NCI-H2107 (cell line): ENCODE data around the gene LPIN1.
"Not testable (repeated sequence)": the region's sequence is repeated elsewhere in the genome, so short reads cannot be mapped to it uniquely, and the experiment has no call there.

Experiments
- DNase-seq: peaks from one replicate; lab custom pipeline; 2025; lab: John Stamatoyannopoulos, UW

LPIN1 gene

DNA sequence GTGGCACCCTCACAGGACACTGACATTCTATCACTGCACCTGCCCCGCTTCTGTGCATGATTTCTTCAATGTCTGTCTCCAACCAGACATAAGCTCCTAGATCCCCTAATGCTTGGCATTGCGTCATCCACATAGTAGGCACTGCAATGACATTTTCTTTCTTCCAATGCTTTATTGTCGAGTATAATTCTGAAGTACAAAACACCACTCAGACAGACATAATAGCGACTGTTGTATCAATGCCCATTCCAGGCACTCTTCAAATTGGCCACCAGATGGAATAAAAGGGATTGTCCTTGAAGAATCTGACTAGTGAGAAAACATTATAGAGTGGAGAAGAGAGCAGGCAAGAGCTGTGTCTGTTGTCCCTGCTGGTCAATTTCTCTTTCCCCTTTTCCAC, 89.0 kb downstream of the LPIN1 start:
- no peak for DNase-seq

DNA sequence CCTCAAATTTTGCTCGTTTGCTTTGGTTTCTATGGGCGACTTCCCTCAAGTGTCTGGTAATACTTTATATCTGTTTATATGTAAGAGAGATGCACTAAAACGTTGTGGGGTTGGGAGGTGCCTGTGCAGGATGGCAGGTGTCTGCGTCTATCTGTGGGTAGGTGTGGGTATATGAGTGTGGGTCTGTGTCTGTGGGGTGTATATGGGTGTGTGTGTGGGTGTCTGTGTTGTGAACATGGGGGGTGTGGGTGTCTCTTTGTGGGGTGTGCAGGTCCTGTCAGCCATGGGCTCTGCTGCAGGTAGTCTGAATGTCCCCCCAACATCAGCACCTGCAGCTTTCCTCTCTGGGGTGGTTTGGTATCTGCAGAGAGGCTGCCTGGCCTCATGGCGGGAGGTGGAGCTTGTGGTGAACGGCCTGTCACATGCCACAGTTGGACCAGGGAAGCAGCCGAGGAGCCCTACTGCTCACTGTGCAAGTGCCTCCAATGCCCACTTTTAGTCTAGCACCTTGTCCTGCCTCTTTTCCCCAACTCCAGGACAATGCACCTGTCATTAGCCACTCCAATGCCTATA, 90.3 kb downstream of the LPIN1 start:
- no peak for DNase-seq

DNA sequence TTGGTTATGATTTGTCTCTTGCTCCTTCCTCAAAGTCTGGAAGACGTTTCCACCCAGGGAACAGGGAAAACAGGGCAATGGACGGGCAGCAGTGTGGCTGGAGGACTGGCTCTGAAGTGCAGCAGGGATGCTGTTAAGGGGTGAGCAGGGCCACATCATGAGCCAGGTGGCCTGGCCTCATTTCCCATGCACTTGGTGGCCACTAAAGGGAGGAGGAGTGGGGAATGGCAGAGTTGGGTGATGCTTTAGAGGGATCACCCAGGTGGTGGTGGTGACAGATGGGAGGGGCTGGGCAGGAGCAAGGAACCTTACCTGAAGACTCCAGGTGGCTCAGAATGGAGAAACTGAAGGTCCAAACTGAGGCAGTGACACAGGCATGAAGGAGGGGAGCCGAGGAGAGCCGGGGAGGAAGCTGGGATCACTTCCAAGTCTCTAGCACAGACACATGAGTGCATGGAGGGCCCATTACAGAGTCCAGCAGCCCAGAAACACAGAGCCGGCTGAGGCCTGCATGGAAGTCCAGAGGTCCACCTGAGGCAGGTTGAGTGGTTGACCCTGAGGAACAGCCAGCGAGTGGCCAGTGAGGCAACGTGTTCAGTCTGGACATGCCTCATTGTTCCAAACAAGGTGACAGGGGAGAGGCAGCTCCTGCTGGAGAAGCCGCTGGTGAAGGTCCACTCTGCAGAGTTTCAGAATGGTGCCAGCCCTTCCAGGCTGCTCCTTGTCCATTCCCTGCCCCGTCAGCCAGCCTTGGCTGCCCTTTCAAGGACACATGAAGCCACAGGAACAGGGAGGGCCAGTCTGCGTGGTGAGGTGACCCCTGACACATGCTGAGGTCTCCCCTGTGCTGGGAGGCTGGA, 91.7 kb downstream of the LPIN1 start:
- DNase-seq = no peak

DNA sequence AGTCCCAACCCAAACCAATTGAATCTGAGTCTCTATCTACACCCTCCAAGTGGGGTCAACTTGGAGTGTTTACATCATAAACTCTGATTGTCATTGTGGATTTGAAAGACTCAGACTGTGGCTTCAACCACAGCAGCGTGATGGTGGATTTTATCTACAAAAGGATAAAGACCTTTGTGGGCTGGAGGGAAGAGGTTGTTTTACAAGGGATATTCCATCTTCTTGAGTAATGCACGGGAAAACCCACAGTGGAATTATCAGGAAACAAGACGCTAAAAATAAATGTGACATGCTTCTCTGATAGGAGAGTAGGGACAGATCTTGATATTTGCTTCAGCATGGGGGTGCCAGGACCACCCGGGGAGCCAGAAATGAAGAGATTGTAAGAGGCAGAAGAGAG, 93.5 kb downstream of the LPIN1 start:
- DNase-seq = no peak

DNA sequence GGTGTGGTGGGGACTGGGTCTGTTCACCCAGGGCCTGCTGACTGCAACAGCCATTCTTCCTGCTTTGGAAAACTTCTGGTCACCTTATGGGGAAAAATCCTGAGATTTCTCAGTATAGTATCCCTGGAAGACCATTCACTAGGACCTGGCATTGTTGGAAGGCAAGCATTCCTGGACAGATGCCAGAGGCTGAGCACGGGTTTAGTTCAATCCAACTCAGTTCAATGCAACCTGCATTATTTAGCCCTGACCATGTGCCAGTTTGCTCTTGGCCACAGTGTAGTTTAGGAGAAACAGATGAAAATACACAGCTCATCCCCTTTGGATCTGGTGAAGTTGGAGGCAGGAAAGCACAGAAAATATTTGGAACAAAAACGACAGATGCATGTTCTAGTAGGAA, 95.9 kb downstream of the LPIN1 start:
- DNase-seq = no peak

DNA sequence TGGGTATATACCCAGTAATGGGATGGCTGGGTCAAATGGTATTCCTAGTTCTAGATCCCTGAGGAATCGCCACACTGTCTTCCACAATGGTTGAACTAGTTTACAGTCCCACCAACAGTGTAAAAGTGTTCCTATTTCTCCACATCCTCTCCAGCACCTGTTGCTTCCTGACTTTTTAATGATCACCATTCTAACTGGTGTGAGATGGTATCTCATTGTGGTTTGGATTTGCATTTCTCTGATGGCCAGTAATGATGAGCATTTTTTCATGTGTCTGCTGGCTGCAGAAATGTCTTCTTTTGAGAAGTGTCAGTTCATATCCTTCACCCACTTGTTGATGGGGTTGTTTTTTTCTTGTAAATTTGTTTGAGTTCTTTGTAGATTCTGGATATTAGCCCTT, 98.4 kb downstream of the LPIN1 start:
- not testable (repeated sequence) for DNase-seq

DNA sequence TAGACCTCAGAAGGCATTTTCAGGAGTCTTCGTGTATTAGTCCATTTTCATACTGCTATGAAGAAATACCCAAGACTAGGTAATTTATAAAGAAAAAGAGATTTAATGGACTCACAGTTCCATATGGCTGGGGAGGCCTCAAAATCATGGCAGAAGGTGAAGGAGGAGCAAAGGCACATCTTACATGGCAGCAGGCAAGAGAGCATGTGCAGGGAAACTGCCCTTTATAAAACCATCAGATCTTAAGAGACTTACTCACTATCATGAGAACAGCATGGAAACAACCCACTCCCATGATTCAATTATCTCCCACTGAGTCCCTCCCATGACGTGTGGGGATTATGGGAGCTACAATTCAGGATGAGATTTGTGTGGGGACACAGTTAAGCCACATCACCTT, 101.5 kb downstream of the LPIN1 start:
- not testable (repeated sequence) for DNase-seq

DNA sequence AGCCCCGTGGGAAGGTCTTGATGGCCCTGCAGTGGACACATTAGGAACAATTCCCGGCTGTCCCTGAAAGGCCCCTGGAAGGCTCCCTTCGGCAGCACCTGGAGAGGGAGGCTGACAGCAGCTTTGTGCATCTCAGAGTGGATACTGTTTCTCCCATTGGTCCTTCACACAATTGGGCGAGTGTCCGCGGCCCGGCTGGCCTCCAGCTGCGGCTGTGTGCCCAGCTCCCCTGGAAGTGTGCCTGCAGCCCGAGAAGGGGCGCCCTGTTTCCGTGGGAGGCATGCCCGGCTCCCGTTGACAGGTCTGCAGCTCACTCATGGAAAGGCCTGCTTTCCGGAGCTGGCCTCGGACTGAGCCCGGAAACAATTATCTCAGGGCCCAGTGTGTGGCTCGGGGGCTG, 103.7 kb downstream of the LPIN1 start:
- DNase-seq = no peak

DNA sequence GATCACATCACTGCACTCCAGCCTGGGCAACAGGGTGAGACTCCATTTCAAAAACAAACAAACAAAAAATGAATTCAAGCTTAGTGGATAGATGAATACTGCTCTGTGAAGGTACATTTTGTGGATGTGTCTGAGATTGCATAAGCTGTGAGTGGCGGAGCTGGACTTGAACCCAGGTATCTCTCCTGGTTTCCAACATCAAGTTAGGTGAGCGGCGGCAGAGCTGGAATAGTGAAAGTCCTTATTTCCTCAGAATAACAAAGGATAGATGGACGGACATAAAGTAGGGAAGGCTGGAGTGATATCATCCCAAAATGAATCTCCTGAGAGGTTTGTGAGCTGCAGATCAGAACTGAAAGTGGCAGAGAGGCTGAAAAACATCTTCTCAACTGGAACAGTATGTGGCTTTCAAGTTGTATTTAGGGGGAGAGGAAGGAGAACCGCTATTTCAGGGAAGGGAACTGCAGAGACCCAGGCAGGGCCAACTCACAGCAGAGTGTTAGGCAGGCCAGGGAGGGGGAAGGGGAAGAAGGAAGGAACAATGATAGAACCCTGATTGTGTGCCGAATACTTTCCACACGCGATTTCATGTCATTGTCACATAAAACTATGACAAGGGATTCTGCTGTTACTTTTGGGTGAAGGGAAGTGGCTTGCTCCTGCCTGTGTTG, 106.2 kb downstream of the LPIN1 start:
- no peak for DNase-seq

DNA sequence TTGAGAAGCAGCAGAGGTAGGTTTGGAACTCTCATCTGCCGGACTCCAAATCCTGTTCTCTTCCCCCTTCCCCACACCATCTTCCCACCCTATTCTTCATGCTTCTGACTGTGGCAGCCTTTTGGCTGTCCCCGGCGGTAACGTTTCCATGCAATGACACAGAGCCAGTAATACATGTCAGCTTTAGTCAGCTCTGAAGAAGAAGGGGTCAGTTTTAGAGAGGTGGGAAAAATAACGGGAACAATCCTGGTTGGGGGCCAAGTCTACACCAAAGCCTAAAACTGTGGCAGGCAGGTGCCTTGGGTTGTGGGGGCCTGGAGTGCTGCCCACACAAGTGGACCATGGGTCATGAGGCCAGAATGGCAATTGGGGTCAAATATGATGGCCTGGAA, 106.8 kb downstream of the LPIN1 start:
- DNase-seq = no peak

DNA sequence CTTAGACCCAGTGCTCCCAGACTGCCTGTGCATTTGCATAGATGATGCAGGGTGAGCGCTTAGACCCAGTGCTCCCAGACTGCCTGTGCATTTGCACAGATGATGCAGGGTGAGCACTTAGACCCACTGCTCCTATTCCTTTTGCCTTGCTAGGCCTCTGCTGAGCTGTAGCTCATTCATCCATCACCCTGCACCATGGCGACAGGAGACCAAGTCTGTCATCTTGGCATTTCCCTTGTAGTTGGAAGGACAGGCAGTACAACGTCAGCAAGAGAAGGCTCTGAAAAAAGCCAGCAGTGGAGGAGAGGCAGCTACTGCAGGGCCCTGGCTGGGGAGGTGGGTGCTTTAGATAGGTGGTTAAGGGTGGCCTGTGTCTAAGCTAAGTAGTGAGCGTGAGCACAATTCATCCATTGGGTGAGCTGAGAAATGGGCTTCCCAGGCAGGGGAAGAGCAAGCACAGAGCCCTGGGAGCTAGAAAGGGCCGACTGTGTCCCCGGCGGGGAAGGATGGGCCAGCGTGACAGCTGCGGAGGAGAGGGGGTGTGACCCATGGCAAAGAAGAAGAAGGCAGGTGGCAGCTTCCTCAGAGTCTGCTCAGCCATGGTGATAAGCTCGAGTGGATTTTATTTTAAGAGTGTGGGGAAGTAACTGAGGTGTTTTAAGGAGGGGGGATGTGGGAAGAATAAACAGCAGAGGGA, 108.8 kb downstream of the LPIN1 start:
- DNase-seq = no peak

DNA sequence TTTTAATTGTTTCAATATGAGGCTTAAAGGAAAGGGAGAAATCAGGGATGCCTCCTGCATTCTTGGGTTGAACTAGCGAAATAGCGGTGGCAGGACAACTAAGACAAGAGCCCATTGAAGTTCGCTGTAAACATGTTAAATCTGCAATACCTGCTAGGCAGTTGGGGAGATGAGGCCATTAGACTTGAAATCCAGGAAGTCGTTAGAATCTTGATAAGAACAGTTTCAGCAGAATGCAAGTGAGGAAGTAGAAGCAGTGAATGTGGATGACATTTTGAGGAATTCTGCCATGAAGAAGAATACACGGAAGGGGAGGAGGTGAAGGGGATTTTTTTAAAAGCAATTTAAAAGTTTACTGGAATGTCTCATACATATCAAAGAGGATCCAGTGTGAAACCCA, 109.7 kb downstream of the LPIN1 start:
- DNase-seq = no peak

DNA sequence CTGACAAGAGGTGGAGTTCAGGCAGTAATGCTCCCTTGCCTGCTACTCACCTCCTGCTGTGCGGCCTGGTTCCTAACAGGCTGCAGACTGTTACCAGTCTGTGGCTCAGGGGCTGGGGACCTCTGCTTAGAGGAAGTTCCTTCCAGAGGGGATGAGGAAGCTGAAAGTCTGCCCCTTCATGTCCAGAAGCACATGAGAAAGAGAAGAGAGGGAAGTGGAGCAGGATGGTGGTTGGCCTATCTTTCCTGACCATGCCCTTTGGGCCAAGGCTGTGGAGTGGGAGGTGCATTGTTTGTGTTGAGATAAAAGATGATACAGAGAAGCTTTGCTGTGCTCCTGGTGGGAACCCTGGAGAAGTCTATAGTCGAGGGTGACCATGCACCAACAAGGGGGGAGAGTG, 112.5 kb downstream of the LPIN1 start:
- DNase-seq = no peak

DNA sequence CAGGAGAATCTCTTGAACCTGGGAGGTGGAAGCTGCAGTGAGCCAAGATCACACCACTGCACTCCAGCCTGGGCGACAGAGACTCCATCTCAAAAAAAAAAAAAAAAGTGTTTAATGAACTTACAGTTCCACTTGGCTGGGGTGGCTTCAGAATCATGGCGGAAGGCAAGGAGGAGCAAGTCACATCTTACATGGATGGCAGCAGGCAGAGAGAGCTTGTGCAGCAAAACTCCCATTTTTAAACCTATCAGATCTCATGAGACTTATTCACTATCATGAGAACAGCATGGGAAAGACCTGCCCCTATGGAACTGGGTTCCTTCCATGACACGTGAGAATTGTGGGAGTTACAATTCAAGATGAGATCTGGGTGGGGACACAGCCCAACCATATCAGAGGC, 113.5 kb downstream of the LPIN1 start:
- DNase-seq = not testable (repeated sequence)

DNA sequence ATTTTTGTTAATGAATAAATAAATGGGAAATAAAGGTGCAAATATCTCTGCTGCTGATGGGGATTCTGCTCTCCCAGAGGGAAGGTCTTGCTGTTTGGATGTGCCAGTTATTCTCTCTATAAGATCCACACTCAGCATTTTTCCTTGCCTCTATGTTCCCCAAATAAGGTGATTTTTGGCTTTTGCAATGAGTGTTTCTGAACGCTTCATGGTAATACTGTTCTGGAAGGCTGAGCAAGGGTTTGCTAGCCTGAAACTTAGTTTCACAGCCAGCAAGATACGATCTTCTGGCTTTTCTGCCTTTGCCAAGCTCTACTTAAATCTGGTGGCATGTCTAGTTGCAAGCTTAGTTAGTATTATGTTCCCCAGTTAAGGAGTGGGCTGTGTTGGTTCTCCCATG, 114.6 kb downstream of the LPIN1 start:
- no peak for DNase-seq

DNA sequence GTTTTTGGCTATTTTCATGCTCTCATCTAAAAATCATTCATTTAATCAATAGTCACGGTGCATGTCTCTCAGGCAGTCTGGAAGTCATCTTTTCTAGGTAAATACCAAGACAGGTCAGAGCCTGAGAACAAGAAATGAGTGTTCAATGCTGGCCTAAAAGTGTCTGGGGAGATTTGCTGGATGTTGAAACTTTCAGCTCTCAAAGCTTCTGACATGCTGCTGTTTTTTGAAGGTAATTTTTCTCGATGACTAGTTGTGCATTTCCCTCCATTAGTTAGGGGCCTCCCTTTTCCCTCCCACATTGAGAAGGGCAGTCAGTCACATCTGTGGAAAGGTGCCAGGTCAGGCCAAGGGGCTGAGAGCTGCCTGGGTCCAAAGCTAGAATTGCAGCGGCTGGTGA, 115.6 kb downstream of the LPIN1 start:
- DNase-seq = no peak

DNA sequence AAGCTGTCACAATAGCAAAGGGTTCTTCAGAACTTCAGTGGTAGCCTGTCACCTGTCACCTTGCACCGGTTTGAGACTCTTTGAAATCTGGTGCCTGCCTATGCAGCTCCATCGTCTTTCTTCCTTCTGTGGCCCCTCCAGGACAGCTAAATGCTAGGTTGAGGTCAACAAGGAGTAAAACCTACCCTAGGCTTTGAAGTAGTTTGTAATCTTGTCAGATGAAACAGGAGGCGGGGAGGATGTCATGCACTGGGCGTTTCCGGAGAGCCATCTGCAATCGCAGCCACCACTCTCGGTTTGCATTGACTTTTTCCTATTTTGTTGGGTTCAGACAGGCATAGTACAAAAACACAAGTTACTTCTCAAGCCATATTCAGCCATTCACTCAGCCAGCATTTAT, 116.7 kb downstream of the LPIN1 start:
- no peak for DNase-seq

DNA sequence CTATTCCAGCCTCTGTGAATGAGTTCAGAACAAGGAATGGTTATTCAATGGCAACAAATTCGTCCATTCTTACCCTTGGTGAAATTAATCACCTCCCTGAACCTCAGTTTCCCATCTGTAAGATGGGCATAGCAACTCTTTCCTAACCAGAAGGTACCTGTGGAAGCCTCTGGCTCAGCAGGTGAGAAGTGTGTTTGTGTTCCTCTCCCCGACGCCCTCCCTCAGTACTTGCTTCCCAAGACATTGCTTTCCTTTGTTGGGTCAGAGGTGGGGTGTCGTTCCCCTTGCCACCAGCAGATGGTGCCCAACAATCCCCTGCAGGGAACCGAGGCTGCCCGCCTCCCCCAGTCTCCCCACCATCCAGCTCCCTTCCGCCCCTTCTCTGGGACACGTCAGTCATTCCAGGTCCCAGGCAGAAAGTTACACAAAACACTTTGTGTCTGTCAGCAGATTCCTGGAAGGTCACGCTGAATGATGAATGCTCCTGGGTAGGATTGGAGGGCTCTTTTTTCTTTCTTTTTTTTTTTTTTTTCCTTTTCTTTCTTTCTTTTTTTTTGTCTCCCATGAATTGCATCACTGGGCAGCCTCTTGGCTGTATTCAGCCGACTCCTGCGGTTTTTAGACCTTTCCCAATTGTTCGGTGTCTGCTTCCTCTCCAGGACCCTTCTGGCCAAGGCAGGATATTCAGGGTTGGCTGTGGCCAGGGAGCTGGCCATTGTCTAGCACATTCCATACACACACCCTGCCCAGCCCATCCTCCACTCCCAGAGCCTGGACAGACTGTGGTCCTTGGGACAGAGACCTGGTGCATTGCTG, 117.3 kb downstream of the LPIN1 start:
- DNase-seq = peak; percentile 2

DNA sequence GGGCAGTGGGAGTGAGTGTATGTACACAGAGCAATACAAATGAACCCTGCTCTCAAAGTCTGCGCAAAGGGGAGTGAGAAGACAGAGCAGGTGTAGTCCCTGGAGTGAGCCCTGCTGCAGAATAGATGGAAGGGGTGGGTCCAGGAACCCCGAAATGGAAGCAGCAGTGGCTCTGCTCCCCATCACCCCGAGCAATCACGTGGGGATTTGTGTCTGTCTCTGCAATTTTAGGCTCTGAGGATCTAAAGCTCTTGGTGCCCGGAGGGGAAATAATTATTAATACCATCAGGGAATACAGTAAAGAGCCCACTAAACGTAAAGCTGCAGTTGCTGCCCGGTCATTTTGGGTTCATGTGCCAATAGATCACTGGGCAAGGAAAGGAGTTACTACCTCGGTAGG, 118.3 kb downstream of the LPIN1 start:
- no peak for DNase-seq

DNA sequence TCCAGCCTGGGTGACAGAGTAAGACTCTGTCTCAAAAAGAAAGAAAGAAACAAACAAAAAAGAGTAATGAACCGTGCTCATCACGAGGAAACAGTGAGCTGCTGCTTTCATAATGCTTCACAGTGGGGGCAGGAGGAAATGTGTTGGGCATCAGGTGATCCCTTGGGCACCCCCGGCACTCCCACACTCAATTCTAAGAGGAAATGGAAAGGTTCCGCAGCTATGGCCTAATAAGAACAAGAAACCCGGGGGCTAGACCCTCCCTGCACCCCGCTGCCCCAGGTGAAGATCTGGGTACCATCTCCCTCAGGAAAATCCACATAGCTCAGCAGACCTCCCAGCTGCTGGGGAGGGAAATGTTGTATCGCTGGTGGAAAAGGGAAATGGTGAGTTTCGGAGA, 118.9 kb downstream of the LPIN1 start:
- no peak for DNase-seq

DNA sequence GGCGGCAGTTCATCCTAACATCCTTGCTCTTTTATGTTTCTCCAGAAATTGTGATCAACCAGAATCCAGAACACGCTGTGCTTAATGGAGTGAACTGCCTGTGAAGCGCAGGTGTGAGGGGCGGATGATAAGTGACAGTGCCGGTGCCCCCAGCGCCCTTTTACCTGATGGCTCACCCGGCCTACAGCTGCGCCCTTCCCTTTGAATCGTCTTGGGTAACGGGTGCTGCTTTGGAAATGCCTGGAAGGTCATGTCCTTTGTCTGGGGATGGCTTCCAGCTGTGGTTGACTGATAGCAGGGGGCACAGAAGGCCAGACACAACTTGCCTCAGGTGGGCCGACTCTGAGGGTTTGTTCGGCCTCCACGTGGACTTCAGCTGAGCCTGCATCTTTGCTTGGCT, 119.4 kb downstream of the LPIN1 start:
- no peak for DNase-seq
